GM19099 (cell line): ENCODE results near the gene EMC9.

Experiments
- POLR2A ChIP-seq: IDR thresholded peaks from 3 replicates; pipeline ENCODE4 v1.6.1; 2011; ENCODE audit warnings: low read depth; ENCODE audit not compliant: insufficient read length; ENCODE audit errors: extremely low read depth

Gene EMC9

DNA sequence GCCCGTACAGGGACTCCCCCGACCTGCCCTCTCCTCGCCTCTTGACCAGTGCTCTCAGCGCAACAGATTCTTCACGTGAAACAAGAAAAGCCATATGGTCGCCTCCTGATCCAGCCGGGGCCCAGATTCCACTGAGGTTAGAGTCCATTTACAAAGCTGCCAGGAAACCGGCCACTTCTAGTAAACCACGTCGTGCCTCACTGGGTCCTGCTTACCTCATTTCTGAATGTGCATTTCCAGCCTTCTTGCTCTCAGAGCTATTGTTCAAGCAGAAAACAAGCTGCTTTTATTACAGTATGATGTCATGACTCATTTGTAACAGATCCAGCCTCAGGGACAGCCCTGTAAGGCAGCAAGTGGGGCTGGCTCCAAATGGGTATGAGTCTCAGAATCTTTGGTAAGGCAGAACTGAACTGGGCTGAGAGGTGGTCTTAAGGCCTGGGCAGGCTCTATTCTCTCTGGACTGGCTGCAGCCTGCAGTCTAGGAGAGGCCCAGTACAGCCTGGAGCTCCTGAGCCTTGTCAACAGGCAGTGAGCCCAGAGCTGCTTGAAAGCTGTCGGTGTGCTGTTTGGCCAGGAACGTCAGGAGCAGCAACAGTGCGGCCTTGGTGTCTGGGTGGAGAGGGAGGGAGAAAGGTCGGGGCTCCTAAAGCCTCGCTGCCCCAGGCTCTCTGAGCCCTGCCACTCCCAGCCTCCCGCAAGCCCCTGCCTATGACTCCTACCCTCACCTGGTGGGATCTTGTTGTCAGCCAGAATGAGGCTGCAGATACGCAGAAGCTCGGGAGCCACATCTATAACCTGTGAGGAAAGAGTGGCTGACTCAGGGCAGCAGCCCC, 38.8 kb upstream of the EMC9 start:
- no peak for TF ChIP-seq POLR2A

DNA sequence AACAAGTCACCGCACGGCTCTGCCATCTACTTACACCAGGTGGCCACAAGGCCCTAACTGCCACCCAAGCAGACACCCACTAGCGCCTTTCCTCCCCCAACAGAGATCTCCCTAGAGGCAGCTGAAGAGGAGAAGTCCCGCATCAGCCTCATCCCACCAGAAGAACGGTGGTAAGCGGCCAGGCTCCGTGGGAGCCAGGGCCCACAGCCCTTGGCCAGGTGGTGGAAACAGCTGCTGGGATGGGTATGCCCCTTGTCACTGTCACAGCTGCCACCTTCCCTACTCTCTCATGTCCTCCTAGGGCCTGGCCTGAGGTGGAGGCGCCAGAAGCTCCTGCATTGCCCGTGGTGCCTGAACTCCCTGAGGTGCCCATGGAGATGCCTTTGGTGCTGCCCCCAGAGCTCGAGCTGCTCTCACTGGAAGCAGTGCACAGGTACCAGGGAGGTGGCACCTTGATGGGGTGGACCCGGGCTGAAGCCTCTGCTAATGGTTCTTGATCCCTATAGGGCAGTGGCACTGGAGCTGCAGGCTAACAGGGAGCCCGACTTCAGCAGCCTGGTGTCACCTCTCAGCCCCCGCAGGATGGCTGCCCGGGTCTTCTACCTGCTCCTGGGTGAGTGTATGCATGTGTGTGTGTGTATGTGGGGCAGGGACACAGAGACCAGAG, 38.0 kb upstream of the EMC9 start:
- no peak for TF ChIP-seq POLR2A

DNA sequence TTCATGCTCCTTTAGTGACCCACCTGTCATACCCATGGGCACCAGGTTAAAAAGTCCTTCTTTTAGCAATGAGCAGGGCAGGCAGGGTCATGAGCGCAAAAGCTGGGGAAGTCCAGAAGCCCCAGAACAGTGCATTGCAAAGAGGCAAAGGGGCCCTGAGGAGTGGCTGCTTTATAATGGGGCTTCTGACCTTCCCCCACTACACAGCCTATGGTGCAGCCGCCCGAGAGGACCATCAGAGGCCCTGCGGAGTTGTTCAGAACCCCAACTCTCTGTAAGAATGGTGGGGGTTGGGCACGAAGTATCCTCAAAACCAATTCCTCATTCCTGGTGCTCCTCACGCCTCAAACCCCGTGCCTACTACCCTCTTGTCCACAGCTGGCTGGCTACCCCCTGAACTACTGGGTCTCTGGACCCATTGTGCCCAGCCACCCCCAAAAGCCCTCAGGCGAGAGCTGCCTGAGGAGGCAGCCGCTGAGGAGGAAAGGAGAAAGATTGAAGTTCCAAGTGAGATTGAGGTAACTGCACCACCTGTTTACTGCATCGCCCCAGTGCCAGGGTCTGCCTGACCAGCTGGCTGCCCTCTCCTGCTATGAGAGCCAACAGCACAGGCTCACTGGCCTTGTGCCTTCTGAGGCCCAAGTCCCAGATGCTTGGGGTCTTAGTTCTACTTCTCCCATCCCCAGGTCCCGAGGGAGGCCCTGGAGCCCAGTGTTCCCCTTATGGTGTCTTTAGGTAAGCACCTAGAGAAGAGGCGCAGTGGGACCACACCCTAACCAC, 37.2 kb upstream of the EMC9 start:
- TF ChIP-seq POLR2A, result no peak

DNA sequence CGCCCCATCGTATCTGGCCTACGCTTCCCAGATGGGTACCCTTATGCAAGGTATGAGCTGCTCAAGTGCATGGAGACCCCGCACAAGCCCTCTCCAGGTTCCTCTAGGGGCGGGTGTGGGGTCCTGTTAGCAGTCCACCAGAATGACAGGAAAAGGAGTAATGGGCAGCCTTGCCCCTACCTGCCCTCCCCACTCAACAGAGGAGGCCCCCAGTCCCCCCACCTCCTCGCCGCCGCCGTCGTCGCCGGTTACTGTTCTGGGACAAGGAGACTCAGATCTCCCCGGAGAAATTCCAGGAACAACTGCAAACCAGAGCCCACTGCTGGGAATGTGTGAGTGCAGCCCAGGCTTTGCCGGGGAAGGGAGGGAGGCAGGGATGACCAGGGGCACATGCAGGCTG, 36.5 kb upstream of the EMC9 start:
- TF ChIP-seq POLR2A, result no peak

DNA sequence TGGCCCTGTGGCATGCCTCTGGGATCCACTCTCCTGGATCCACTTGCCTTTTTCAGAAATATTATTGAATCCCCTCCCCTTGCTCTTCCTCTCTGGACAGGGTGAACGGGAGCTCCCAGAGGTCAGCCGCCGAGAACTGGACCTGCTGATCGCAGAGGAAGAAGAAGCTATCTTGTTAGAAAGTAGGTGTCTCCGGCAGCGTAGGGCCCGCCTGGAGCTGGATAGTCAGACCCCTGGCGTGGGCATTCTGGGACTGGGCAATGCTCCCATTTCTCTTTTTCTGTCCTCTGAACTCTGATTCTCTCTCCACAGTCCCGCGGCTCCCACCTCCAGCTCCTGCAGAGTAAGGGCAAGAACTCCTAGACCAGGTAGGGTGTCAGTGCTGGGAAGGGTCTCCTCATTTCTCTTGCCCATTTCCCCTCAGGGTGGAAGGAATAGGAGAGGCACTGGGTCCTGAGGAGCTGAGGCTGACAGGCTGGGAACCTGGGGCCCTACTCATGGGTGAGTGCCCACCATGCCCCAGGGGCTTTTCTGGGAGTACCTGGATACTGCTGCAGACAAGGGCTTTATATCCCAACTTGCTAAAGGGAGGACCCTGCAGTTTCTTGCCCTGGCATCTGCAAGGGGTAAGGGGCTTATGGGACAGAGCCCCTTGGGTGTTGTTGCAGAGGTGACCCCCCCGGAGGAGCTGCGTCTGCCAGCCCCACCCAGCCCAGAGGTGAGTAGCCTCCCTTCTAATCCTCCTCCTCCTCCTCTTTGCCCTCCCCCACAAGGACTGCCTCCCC, 35.8 kb upstream of the EMC9 start:
- no peak for TF ChIP-seq POLR2A

DNA sequence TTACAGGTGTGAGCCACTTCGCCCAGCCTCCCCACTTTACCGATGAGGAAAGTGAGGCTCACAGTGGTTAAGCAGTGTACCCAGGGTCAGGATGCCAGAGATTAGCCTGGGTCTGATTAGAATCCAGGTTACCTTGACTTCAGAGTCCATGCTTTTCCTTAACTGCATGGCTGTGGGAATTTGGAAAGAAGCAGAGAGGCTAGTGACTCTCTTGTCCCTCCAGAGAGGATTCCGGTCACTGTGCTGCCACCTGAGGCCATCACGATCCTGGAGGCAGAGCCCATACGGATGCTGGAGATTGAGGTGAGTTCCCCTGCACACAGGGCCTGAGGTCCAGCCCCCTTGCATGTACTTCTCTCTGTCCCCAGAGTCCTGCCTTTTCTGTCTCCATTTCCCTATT, 35.2 kb upstream of the EMC9 start:
- TF ChIP-seq POLR2A, result no peak

DNA sequence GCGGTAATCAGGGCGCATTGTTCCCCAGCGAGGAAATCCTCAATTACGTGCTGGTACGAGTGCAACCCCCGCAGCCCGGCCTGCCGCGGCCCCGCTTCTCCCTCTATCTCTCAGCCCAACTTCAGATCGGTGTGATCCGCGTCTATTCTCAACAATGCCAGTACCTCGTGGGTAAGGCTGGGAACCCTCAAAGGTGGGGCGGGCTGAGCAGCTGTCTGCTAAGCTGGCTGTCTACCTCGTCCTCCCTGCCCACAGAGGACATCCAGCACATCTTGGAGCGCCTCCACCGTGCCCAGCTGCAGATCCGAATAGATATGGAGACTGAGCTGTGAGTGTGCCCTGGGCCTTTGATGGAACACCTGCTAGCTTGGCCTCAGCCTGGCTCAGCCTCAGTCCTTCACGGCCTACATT, 31.5 kb upstream of the EMC9 start:
- TF ChIP-seq POLR2A, result peak; percentile 25

DNA sequence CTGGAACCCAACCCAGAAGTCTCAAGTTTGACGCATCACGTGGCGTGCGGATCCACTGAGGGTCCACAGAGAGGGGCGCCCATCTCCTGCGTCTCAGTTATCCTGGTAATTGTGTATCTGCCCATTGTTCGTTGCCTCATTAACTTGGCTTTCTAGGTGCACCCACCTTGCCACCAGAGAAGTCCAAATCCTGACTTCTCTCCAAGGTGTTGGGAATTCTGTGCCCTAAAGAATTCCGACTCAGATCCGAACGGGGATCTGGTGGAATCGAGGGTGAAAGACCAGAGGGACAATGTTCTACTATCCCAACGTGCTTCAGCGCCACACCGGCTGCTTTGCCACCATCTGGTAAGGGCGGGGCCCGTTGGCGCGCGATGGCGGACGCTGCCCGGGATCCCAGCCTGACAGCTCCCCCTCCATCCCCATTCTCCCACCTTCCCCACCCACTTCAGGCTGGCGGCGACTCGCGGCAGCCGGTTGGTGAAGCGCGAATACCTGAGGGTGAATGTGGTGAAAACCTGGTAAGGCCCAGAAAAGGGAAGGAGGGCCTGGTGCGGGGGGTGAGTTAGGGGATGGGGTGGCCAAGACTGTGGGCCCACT, 31.0 kb upstream of the EMC9 start:
- TF ChIP-seq POLR2A, result no peak

DNA sequence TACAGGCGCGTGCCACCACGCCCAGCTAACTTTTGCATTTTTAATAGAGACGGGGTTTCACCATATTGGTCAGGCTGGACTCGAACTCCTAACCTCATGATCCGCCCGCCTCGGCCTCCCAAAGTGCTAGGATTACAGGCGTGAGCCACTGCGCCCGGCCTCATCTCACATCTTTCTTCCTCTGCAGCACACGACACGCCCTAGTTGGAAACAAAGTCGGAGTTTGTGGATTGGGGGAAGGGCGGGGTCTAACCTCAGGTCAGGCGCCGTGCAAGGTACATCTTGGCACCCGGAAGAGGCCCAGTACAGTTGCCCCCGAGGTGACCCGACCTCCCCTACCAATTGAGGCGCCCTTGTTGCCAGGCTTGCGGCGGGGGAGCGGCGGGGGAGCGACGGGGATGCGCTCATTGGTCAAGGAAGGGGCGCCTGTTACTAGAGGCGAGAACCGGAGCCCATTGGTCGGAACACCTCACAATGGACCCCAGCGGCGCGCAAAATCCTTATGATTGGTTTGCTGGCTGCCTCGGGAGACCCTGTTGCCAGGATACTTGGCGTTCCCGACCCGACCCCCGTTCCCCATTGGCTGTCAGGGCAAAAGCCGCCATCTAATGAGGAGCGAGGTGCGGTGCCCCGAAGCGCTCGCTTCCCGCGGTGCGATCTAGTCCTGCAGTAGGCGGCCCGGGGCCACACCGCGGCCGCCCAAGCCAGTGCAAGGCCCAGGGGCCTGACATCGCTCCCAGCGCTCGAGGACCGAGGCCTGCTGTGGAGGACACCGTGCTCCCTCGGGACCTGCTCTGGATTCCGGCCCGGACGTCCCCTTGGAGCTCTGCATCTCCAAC, 30.2 kb upstream of the EMC9 start, which contains the start of gene REC8:
REC8 (plus strand) TSS at position 659 of the 839 bp plus-strand sequence. CDS start 473 bp downstream, outside the sequence.
- peak; percentile 20 for TF ChIP-seq POLR2A

DNA sequence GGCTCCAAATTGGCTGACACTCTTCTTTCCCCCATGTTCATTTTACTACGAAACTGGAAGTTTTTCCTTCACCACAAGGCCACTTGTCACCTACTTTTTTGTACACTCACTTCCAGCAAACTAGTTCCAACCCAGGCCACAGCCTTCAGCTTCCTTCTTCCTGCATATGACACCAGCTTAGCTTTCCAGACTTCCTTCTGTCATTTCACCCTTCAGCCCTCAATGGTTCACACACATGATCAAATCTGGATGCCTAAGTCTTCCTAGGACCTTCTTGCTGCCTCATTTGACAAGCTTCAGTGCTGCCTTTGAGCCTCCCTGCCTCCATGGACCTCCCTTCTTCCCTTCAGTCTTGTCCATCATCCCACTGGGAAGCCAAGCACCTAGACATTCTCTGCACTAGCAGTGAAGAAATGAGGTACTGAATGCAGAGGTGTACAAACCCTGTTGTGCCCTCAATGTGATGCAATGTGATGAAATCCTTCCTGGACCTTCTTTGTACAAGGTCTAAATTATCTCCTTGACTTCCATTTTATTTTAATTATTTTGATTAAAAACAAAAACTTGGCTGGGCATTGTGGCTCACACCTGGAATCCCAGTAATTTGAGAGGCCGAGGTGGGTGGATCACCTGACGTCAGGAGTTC, 26.2 kb upstream of the EMC9 start:
- TF ChIP-seq POLR2A, result no peak

DNA sequence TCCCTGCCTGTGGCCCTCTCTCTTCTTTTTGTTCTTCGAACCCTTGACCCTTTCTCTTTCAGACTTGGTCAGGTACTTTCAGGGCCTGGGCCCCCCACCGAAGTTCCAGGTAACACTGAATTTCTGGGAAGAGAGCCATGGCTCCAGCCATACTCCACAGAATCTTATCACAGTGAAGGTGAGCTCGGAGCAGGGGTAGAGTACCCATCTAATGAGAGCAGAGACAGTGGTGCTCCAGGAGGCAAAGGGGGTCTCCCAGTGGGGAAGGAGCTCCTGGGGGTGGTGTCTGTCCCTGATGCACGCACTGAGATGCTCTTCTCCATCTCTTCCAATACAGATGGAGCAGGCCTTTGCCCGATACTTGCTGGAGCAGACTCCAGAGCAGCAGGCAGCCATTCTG, 24.4 kb upstream of the EMC9 start:
- no peak for TF ChIP-seq POLR2A

DNA sequence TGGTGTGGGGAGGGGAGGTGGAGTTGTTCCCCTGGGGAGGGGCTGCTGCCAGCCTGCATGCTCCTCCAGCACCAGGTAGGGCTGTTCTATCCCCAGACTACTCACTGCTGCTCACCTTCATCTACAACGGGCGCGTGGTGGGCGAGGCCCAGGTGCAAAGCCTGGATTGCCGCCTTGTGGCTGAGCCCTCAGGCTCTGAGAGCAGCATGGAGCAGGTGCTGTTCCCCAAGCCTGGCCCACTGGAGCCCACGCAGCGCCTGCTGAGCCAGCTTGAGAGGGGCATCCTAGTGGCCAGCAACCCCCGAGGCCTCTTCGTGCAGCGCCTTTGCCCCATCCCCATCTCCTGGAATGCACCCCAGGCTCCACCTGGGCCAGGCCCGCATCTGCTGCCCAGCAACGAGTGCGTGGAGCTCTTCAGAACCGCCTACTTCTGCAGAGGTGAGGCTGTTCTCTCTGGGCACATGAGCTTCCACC, 23.2 kb upstream of the EMC9 start:
- peak; percentile 8 for TF ChIP-seq POLR2A

DNA sequence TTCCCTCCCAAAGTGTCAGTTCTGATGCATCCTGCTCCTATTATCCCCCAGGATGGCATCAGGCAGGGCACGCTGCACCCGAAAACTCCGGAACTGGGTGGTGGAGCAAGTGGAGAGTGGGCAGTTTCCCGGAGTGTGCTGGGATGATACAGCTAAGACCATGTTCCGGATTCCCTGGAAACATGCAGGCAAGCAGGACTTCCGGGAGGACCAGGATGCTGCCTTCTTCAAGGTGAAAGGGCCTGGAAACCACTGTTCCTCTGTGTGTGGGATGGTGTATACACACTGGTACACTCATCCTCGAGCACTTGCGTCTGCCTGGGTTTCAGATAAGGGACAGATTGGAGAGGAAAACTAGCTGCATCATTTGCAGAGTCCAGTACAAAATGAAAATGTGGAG, 20.7 kb upstream of the EMC9 start:
- no peak for TF ChIP-seq POLR2A
